ENCODE data around the gene RRP15. TPM values are rescaled to one million over a fixed set of nuclear protein-coding genes. Genes with fewer than 3 reads are reported as not detected.

Gene RRP15
- total RNA-seq, 6 experiments from 2014 or later: 24.9 to 33.6 (median 30.5) TPM

- TF ChIP-seq CTCF (IDR thresholded peaks at IDR 0.05): no peak
- Mint-ChIP-seq H3K4me3 (no peak overlapping the region), H3K27ac (no peak overlapping the region), H3K36me3 (ENCODE audit: low read depth) (no peaks in the 10 kb centered on the region), H3K9me3 (no peaks in the 10 kb centered on the region), H3K27me3 (ENCODE audit: insufficient read depth) (peaks cover under 1% of the 10 kb centered on the region; the same call in 1 of the 2 replicates), H3K4me1 (ENCODE audit: low read depth) (peaks cover 48% of the 10 kb centered on the region)
- no peak for DNase-seq
These were observed 67.0 kb downstream of the RRP15 start for GRCh38 chr1:218352075-218352438.

GRCh38 chr1:218353656-218354055 lies 68.6 kb downstream of the RRP15 start:
- Mint-ChIP-seq H3K9me3 (no peaks in the 10 kb centered on the region), H3K27me3 (ENCODE audit: insufficient read depth) (no peaks in the 10 kb centered on the region), H3K27ac (no peak overlapping the region), H3K4me1 (ENCODE audit: low read depth) (peaks cover 32% of the 10 kb centered on the region), H3K36me3 (ENCODE audit: low read depth) (no peaks in the 10 kb centered on the region), H3K4me3 (no peak overlapping the region)
- DNase-seq: no peak
- no peak for TF ChIP-seq CTCF (IDR thresholded peaks at IDR 0.05)

- H3K27me3 Mint-ChIP-seq (ENCODE audit: insufficient read depth): no peaks in the 10 kb centered on the region
- no peak overlapping the region for H3K4me3 Mint-ChIP-seq
- H3K4me1 Mint-ChIP-seq (ENCODE audit: low read depth): peaks cover 25% of the 10 kb centered on the region
- no peak for DNase-seq
- H3K36me3 Mint-ChIP-seq (ENCODE audit: low read depth): no peaks in the 10 kb centered on the region
- no peak for TF ChIP-seq CTCF (IDR thresholded peaks at IDR 0.05)
- no peaks in the 10 kb centered on the region for H3K9me3 Mint-ChIP-seq
- H3K27ac Mint-ChIP-seq: no peak overlapping the region
These were observed 70.2 kb downstream of the RRP15 start for GRCh38 chr1:218355278-218355677.

GRCh38 chr1:218357211-218357892 lies 72.3 kb downstream of the RRP15 start:
- no peak for TF ChIP-seq CTCF (IDR thresholded peaks at IDR 0.05)
- Mint-ChIP-seq H3K4me3 (no peak overlapping the region), H3K4me1 (ENCODE audit: low read depth) (peaks cover 16% of the 10 kb centered on the region), H3K9me3 (no peaks in the 10 kb centered on the region), H3K36me3 (ENCODE audit: low read depth) (no peaks in the 10 kb centered on the region), H3K27ac (no peak overlapping the region), H3K27me3 (ENCODE audit: insufficient read depth) (no peaks in the 10 kb centered on the region; the same call in 1 of the 2 replicates)
- no peak for DNase-seq

- H3K27me3 Mint-ChIP-seq (ENCODE audit: insufficient read depth): no peaks in the 10 kb centered on the region; the same call in 1 of the 2 replicates
- H3K4me1 Mint-ChIP-seq (ENCODE audit: low read depth): peaks cover 16% of the 10 kb centered on the region
- no peaks in the 10 kb centered on the region for H3K9me3 Mint-ChIP-seq
- no peak for TF ChIP-seq CTCF (IDR thresholded peaks at IDR 0.05)
- no peaks in the 10 kb centered on the region for H3K36me3 Mint-ChIP-seq (ENCODE audit: low read depth)
- no peak for DNase-seq
- H3K27ac Mint-ChIP-seq: no peak overlapping the region
- H3K4me3 Mint-ChIP-seq: no peak overlapping the region
These were observed 72.8 kb downstream of the RRP15 start for GRCh38 chr1:218357893-218358232.
